SIG-M5 treated with dmso at 0.1 percent for 504 hours (cell line): ENCODE measurements around the gene ANXA3.

Experiments
- DNase-seq: peaks from one replicate; lab custom pipeline; 2025; ENCODE audit not compliant: unreplicated experiment; lab: John Stamatoyannopoulos, UW

Gene ANXA3

DNA sequence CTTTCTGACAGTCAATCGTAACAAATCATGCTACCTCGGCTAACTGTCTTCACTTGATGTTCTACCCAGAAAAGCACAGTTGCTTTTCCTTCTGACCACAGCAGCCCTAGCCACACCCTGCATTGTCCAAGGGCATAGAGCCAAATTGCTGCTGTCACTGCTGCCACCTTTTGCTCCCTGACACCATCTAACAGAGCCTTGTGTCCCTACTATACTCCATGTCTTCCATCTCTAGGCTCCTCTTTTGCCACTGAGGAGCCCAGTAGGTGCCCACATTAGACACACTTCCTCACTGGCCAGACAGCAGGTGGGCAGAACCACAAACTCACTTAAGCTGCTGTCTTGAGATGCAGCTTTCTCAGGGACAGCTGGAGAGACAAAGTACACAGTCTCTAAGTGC, 91.4 kb downstream of the ANXA3 start:
- DNase-seq, result no peak

DNA sequence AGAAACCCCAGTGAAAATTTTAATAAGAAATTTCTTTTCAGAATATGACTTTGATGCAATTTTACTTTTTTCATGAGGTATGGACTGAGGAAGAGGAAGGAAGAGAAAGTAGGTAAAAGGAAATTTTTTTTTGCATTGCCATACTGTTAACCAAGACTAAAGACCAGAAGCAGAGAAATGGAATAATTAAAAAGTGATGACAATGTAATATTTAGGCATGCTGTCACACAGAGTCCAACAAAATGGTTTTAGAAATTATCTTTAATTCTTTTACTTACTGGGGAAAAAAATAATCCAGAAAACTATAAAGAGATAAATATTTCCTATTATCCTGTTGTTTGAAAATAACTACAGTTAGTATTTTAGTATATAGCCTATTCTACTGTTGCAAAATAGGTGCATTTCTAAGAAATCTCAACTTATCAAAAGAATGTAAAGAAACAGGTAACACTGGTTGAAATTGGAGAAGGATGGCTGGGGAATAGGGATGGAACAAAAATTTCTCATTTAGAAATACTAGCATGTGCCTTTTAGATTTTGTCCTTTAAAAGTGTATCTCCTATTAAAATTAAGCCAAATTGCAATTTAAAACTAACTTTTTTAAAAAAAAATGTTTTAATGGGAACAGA, 92.6 kb downstream of the ANXA3 start:
- DNase-seq, result no peak

DNA sequence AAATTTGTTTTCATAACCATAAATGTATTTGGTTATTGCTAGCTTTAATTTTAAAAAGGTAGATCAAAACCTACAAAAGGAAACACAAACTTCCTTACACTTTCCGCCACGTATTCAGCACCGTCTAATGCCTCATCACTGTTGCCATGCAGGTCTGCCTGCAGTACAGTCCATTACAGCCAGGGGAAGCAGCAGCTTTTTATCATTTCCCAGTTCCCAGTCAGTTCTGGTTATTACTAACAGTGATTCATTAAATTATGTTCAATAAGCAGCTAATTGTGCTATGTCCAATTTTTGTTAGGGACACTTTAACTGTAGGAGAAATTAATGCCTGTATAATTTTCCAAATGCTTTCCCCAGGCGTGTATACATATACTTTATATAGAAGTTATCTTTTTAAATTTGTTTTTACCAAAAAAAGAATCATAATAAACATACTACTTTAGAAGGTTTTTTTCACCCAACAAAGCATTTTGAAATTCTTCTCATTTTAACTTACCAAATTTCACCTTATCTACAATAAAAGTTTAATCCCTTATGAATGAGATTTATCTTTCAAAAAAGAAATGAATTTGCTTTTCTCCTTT, 93.3 kb downstream of the ANXA3 start:
- peak; percentile 62 for DNase-seq

DNA sequence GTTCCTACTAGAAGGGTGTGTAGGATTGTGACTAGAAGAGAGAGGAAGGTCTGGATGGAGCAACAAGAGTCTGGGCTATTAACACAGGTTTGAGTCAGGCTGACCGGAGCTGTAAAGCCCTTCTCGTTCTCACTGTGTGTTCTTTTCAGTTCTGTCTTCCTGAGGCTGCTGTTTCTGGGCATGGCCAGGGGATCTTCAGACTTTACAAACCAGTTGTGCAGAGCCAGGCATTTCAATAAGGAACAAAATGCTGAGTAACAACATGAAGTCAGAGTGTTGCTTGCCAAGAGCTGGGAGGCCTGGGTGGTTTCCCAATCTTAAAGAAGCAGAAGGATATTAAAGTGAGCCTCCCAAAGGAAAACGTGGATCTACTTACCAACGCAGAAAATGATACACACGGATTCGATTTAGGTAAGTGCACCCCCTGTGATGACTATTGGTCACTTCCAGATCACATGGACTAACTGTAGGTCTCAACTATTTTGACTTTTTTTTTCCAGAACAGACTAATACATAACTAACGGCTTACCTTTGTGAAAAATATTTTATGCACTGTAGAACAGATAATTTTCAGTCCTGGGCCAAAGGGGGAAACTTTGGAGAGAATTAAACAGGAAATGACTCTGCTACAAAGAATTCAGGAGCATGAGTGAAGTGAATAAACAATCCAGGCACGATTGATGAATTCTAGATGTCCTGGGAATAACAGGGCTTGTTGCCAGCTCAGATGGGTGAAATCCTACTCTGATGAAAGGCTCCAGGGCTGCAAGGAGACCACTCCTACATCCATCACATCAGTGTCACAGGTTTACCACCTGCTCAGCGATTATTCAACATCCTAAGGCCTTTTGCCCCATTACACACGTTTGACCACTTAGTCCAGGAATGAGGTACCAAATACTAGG, 94.5 kb downstream of the ANXA3 start:
- DNase-seq, result peak; percentile 31

DNA sequence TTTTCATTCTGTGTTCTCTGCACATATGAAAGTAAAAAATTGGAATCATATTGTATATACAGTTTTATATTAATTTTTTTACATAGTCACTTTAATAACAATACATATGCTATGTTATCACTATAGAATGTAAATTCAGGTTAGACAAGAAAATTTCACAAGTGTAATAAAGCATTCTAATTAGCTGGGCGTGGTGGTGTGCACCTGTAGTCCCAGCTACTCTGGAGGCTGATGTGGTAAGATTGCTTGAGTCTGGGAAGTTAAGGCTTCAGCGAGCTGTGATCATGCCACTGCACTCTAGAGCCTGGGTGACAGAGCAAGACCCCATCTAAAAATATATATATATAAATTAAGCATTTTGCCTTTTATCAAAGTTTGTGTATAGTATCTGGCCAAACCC, 95.7 kb downstream of the ANXA3 start:
- DNase-seq, result no peak

DNA sequence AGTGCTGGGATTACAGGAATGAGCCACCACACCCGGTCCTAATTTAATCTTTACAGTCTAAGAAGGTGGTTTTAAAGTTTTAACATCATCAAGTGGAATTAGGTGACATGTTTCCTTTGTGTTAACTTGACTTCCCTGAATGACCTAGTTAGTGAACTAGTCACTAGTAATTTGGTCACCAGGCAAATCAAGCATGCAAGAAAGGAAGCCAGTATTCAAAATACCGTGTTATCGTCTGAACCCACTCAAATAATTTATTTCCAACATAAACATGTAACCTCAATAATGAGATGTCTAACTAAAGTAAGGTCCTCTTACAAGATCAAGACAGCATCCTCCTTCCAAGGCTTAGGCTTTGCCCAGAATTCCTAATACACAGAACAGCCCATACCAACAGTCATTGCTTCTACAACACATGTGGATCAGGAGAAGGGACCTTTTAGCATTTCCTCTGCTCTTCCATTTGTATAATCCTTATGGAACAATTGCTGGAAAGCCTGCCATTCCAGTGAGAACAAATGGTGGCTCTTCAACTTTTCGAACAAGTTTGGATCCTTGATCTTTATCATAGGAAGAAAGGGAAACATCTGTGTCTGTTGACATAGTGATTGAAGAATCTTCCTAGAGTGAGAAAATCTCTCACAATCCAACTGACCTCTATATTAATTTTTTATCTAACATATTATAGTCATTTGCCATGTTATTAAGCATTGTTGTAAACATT, 97.2 kb downstream of the ANXA3 start:
- no peak for DNase-seq

DNA sequence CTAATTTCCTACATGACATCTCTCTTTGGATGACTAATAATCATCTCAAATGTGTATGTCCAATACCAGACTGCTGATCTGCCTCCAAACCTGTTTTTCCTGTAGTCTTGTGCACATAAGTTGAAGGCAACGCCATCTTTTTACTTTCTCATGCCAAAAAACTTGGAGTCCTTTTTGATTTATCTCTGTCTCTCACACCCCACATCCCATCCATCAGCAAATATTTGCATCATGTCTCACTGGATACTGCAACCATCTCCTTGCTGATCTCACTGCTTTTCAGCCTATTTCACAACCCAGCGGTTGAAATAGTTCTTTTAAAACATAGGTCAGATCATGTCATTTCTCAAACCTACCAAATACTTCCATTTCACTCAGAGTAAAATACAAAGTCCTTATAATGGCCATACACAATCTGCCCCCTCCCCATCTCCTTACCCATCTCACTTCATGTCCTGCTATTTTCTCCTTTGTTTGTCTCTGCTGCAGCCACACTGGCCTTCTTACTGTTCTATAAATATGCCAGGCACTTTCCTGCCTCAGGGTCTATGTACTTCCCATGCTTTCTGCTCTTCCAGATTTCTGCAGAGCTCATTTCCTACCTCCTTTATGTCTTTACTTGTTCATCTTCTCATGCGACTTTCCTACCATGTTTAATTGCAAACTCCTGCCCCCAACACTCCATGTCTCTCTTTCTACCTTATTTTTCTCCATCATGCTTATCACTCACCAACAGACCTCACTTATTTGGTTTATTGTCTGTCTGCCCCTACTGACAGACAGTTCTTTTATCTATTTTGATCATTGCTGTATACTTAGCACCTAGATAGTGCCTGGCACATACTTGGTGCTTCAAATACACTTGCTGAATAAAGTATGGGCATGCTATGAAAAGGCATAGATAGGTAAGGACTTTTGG, 98.8 kb downstream of the ANXA3 start:
- peak; percentile 66 for DNase-seq

DNA sequence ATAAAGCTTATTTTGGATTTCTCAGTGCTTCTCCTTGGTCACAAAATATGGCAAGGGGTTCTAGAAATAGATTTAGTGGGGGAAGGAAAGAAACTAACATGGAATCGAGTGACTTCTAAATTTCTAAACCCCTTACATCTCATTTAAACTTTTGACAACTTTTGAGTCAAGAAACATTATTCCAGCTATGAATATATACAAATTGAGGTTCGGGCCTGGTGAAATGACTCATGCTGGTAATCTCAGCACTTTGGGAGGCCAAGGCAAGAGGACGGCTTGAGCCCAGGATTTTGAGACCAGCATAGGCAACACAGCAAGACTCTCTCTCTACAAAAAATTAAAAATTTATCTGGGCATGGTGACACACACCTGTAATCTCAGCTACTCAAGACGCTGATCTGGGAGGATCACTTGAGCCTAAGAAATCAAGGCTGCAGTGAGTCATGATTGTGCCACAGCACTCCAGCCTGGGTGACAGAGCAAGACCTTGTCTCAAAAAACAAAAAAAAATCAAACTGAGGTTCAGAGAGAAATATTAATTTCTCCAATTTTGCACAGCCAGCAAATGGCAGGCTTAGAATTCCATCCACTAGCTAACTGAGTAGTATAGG, 99.8 kb downstream of the ANXA3 start:
- DNase-seq, result no peak

DNA sequence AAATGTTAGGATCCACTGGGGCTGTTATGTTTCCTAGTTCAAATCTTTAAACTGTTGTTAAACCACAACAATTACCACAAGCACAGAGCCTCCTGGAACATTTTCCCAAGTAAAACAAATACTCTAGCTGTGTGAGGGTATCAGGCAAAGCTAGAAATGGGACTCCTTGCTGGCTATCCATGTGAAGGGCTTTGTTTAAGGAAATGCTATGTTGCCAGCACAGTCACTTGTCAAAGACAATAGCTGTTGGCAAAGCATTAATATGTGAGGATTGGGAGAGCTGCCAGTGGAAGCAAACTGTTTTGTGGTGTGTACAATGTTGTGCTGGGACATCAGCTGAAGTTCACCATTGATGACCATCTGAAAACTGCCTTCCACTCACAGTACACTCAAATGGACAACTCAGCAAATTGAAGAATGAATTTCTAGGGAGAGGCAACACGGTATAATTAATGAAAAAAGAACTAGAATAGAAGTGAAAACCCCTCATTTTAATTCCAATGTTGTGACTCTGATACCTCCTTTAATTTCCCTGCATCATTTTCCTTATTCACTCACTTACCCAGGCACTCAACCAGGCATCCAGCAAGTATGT, 100.8 kb downstream of the ANXA3 start:
- DNase-seq, result no peak

DNA sequence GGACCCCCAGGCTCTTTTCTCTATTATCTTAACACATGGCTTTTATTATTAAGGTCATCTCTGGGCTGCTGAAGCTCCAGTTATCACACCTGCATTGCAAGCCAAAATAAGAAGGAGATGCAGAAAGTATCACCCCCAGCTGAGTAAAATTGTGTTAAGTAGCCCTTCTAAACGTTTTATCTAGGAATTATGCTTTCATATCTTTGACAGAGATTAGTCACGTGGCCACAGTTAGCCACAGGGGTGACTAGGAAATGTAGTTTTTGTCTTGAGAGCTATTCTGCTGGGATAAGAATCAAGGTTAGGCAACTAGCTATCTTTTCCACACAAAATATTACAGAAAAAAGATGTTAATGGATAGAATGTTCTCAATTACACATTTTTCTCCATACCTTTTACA, 102.1 kb downstream of the ANXA3 start:
- DNase-seq, result no peak

DNA sequence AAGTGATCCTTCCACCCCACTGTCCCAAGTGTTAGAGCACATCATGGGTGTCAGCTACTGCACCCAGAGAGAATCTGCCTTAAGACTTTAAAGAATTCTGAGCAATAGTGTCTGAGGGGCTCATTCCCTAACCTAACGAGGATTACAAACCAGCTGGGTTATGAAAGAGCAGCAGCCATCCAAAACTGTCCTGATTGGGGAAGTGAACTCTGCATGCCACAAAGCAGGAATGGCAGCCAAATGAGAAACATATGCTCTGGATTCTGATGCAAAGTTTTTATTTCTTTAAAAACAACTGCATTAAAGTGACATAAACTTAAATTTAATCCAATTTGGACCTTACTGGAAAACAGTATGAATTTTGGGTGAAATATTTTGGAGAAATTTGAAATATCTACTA, 103.2 kb downstream of the ANXA3 start:
- peak; percentile 7 for DNase-seq

DNA sequence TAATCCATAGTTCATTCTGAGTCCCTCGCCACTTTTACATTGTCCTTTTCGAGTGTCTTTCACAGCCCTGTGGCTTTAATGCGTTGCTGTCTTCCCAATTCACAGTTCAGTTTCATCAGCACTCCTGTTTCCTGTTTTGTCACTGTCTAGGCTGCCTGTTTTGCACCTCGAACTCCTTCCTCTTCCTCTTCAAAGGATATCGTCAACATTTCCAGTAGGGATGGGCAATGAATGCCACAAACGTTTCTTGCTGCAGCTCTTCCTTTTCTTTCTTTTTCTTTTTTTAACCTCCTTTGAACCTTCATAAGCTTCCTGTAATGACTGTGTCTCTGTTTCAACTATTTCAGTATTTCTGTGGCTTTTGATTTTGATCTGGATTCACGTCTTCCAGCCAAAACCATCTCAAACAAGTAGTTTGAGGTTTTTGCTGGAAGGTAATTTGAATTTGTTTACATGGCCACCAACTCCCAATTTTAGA, 105.4 kb downstream of the ANXA3 start:
- DNase-seq, result peak; percentile 92

DNA sequence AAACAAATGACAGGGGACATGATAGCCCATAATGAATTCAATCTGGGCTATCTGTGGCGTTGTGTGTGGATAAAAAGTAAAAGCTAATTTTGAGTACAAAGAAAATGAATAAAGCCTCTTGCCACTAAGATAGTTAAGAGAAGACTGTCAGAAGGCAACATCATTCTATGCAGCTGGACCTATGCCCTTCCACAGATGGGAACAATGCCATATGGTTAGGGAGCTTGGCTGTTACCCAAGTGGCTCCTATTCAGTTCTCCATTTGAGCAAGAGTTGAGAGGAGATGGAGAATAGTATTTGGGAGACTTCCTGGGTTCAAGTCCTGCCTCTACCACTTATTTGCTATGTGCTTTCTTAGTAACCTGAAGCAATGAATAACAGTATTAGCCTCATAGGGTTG, 107.7 kb downstream of the ANXA3 start:
- no peak for DNase-seq

DNA sequence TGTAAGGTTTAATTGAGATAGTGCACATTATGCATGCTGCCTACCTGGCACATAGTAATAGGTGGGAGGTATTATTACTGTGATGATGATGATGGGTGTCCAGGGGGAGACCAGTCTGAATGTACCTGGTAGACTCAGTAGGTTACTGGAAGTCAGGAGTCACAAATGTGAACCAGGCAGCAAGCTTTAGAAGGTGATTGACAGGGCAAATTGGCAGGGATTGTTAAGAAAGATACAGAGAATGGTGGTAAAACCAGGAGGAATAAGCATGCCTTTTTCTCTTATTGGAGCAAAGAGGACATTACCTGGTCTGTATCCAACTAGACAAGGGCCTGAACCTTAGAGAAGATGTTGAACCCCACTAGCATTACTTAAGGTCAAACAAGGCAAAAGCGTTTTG, 108.1 kb downstream of the ANXA3 start:
- no peak for DNase-seq
